Activated T-cell treated with anti-CD3 and anti-CD28 coated beads for 24 hours (primary cell): Measurements from ENCODE around the gene KRTAP2-3.

Experiments
- DNase-seq: peaks from one replicate; pipeline ENCODE4 v3.0.0-alpha.2; 2020; ENCODE audit warnings: low read depth

KRTAP2-3 gene

DNA sequence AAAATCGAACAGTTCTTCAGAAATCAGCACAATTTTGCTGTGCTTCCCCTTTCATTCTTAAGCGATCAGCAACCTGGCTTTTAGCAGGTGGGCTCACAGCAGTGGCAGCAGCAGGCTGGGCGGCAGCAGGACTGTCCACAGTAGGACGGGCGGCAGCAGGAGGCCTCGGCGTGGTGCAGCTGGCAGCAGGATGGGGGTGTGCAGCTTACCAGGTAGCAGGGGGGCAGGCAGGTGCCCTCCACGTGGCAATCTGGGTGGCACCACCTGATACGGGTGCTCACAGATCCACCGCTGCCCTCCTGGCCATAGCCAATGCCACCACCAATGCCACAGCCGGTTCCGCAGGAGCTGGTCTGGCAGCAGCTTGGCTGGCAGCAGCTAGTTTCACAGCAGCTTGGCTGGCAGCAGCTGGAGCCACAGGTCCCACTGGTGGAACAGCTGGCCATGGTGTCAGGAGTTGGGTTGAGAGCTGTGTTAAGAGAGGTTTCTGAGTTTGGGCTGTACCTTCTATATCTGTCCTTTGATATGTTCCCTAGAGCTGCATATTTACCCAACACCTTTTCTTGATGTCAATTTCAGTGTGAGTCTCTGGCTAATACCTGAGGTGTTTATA lies 30.2 kb downstream of the KRTAP2-3 start, which contains the start of gene KRTAP1-4:
Gene KRTAP1-4, minus strand, starts transcription at position 563 of the 613 bp plus-strand sequence. Its CDS starts 117 bp downstream, at position 446.
- DNase-seq, result no peak

DNA sequence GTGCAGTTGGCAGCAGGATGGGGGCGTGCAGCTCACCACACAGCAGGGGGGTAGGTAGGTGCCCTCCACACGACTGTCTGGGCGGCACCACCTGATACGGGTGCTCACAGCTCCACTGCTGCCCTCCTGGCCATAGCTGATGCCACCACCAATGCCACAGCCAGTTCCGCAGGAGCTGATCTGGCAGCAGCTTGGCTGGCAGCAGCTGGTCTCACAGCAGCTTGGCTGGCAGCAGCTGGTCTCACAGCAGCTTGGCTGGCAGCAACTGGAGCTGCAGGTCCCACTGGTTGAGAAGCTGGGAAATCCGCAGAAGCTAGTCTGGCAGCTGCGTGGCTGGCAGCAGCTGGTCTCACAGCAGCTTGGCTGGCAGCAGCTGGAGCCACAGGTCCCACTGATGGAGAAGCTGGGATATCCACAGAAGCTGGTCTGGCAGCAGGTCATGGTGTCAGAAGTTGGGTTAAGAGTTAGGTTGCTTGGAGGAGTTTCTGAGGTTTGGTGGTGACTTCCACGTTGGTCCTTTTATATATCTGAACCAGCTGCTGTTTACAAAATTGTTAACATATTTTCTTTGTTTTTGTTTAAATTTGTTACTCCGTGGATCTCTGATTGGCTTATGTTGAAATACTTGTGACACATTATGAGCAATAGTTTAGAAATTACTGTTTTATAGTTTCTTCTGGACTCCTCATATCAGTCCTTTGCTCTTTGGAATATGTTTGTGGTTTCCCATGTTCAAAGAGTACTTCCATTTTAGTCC lies 33.0 kb downstream of the KRTAP2-3 start, which contains the start of gene KRTAP1-5:
Gene KRTAP1-5, minus strand, starts transcription at position 494 of the 757 bp plus-strand sequence. Its CDS starts 53 bp downstream, at position 441.
- DNase-seq, result no peak

DNA sequence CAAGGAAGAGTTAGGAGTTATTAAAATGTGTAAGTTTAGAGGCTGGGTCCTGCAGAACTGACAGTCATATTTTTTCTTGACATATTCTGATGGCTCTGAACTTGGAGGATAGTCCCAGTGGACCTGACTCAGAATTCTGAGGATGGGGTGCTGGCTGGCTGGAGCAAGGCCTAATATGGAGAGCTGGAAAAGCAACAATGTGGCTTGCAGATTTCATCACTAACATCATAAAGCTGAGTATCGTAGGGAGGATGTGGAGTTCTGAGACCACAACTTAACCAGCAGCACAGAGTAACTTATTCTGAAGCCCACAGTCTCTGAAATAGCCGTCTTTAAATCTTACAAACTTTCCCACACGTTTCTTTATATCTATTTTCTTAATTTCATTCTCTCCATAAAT lies 35.2 kb downstream of the KRTAP2-3 start:
- DNase-seq, result no peak

DNA sequence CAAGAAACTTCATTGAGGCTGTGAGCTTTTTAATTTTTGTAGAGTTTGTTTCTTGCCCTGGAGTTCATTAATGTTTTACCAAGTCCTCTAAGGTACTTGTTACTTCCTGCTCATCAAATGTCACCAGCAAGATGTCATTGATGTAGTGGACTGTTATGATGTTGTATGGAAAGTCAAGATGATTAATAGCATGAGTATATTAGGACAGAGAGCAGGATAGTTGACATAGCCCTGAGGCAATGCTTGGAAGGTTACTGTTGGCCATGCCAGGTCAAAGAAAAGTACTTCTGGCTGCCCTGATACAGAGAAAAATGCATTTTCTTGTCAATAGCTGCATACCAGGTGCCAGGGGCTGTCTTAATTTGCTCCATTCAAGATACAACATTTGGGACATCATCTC lies 39.6 kb downstream of the KRTAP2-3 start:
- DNase-seq, result no peak

DNA sequence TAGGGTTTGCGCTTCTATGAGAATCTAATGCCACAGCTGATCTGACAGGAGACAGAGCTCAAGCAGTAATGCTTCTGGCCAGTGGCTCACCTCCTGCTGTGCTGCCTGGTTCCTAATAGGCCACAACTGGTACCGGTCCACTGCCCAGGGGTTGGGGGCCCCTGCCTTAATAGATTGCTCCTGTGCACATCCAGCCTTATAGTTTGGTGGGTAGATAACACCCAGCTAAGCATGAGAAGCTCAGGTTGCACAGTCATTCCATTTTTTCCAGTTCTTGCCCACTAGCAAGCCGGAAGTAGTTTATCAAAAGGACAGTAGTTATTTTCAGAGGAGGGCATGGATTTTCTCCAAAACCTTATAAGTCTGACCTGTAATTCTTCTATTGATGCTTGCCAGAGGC lies 40.5 kb downstream of the KRTAP2-3 start:
- DNase-seq, result no peak

DNA sequence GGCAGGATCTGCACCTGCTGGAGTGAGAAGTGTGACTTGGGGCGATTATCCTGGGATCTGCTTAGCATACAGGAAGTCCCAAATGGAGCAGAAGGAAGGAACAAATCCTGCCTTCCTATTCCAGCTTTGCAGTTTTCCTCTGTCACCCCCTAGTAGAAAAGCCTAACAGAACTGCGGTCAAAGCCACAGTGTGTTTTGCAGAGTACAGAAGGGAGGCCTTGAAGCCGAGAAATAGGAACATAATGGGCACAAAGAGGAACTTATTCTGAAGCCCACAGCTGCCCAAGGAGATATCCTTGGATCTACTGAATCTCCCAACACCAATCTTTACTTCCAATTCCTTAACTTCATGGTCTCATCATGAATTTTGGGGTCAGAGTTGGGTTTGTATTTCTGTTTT lies 41.4 kb downstream of the KRTAP2-3 start:
- no peak for DNase-seq

DNA sequence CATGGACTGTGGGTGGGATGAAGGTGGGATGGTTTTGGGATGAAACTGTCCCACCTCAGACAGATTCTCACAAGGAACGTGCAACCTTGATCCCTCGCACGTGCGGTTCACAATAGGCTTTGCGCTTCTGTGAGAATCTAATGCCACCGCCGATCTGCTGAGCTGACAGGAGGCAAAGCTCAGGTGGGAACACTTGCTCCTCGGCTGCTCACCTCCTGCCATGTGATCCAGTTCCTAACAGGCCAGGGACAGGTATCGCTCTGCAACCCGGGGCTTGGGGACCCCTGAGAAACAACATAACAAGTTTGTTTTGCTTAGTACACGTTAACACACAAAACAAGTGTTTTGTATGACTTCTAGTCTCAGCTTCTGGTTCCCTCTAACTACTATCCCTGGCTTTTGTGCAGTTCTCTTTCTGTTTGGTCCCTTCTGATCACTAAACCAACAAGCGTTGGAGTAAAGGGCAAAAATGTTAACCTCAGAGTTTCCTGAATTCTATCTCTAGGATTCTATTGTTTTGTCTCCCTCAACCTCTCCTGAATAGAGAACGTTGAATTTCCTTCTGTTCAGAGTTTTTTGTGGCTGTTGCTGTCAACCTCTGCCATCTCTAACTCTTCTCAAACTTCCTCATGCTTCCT lies 43.2 kb downstream of the KRTAP2-3 start:
- DNase-seq, result no peak

DNA sequence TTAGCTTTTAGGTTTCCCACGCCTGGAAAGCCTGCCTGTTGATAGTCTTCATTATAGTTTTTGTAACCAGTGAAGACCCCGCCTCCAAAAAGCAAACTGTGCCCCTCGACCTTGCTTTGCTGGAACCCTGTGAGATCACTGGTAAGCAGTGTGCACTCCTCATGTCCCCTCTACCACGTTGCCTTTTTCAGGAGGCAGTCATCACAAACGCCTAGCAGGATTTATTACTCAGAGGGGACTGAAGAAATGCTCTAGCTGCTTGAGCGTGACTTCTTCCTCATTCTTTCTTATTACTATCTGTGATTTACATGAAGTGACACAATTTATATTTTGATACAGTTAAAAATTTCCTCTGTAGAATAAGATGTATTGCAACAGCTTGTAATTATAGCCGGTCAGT lies 44.5 kb downstream of the KRTAP2-3 start:
- DNase-seq, result no peak

DNA sequence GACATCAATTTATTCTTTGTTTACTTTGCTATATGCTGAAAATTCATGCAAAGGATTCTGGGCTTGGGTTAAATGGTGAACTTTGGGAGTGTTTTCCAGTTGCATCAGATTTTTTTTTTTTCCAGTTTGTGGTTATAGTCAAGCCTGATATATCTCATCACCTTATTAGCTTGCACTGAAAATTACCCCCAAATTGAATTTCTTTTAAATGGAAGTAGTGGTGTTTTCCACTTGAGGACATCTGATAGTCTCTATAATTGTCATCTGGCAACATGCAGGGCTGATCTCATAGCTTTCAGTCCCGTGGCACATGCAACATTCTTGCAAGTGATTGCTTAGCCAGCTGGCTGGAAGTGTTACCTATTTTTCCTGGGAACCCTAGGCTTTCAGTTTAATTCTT lies 46.3 kb downstream of the KRTAP2-3 start:
- DNase-seq, result no peak

DNA sequence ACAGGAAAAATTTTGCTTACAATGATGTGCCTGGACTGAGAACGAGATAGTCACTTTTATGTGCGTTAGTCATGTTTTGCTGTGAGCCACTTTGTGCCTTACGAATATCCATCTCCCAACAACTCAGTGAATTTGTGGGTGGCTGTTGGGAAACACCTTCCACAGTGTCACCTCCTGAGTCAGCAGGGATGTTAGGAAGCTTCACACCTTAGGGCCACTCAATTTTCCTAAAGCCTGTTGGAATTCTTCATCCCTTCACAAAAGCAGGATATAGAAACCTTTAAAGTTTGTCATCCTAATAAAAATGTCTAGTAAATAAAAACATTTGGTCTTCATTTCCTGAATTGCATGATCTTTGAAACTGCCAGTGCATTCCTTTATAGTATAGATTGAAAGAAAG lies 46.7 kb downstream of the KRTAP2-3 start:
- no peak for DNase-seq

DNA sequence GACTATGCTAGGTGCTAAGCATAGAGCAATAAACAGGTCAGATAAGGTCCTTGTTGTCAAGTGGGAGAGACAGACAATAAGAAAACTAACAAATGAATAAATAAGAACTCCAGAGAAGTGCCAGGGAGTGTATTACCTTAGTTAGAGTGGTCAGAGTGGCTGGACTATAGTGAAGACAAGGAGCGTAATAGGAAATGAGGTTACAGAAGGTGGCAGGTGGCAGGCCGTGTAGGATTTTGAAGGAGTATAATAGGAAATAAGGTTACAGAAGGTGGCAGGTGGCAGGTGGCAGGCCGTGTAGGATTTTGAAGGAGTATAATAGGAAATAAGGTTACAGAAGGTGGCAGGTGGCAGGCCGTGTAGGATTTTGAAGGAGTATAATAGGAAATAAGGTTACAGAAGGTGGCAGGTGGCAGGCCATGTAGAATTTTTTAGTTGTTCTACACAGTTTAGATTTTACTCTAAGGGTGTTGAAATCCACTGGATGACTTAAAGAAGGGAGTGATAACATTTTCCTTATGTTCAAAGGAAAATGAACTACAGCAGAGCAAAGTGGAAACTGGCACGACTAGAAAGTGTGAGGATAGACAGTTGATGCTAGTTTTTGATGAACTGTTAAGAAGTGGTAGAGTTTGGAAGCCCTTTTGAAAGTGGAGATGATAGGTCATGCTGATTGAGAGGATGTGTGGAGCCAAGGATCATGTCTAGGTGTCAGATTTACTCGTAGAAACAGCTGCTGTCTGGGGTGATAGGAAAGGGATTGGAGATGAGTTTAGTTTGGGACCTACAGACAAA lies 47.4 kb downstream of the KRTAP2-3 start:
- no peak for DNase-seq

DNA sequence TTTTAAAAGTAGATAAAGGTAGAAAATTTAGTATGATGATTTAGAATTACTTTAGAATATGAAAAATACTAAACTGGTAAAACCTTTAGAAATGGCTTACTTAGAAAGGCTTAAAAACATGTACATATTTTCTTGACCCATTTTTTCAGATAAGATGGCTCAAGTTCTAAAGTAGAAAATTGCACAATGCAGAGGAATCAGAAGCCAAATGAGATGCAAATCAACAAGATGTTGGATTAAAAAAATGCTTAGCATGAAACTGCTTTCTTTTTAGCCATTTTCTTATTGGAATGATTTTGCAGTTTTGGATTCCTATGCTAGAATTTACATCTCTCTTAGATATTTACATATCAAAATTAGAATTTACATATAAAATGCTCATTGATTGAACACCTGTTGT lies 49.5 kb downstream of the KRTAP2-3 start:
- no peak for DNase-seq

DNA sequence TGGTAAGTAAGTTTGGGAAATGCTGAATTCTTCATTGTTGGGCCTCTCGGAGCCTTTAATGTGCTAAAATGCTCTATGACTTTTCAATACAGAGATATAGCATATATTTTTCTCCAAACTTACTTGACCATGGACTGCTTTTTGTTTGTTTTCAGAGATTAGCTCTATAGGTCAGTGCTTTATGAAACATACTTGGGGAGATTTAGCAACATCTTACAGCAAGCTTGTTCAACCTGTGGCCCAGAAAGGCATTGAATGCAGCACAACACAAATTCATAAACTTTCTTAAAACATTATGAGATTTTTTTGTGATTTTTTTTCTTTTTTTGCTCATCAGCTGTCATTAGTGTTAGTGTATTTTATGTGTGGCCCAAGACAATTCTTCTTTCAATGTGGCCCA lies 50.0 kb downstream of the KRTAP2-3 start:
- DNase-seq, result no peak

DNA sequence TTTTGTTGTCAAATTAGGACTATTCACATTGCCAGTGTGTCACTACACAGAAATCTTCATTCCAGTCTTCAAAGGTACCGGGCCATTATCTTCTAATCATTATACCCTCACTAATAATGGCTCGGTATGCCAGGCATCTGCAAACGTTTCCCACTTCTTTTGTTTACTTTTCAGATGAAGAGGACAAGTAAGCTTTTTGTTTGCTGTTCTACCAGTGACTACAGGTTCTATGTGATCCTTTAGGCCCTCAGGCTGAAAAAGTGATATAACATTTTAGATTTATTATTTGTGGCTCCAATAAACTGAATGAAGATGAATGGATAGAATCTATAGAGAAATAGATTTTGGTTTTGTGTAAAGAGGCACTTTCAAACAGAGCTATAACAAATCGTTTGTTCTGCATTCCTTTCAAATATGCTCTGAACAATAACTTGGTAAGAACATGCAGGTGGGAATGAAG lies 50.6 kb downstream of the KRTAP2-3 start:
- no peak for DNase-seq
